SK-N-SH treated with all-trans-retinoic acid at 6 μM for 48 hours (cell line): ENCODE data around the gene PAK2.
"Not testable (repeated sequence)": the region's sequence is repeated elsewhere in the genome, so short reads cannot be mapped to it uniquely, and the experiment has no call there.

ENCODE experiments used
- ATAC-seq: fragments of 200-7000 bp; cut with Tn5 transposase; 3 replicates; pipeline ENCODE4 v1.9.1; 2020; ENCODE audit warnings: mild to moderate bottlenecking, moderate library complexity
- ARNTL ChIP-seq: fragments of 450-650 bp; formaldehyde crosslinking; IDR thresholded peaks from 2 replicates; pipeline ENCODE4 v1.5.0; 2020; ENCODE audit warnings: low read depth, mild to moderate bottlenecking, moderate library complexity, borderline replicate concordance
- BACH2 ChIP-seq: fragments of 250-450 bp; sonication (Bioruptor Pico); IDR thresholded peaks from 2 replicates; pipeline ENCODE4 v1.9.0; 2021; ENCODE audit warnings: mild to moderate bottlenecking, borderline replicate concordance
- CSDC2 ChIP-seq: fragments of 250-450 bp; sonication (Bioruptor Pico); IDR thresholded peaks from 2 replicates; pipeline ENCODE4 v1.5.0; 2020; ENCODE audit warnings: mild to moderate bottlenecking, moderate library complexity
- GLIS3 ChIP-seq: fragments of 250-450 bp; sonication (Bioruptor Pico); IDR thresholded peaks from 2 replicates; pipeline ENCODE4 v1.5.0; 2020; ENCODE audit warnings: mild to moderate bottlenecking, moderate library complexity
- ISL1 ChIP-seq: fragments of 250-450 bp; sonication (Bioruptor Pico); IDR thresholded peaks from 2 replicates; pipeline ENCODE4 v2.1.2; 2022; ENCODE audit warnings: mild to moderate bottlenecking, moderate library complexity
- OSR1 ChIP-seq: fragments of 250-450 bp; sonication (Bioruptor Pico); IDR thresholded peaks from 2 replicates; pipeline ENCODE4 v1.8.0; 2022; ENCODE audit warnings: moderate library complexity, mild to moderate bottlenecking, inconsistent platforms
- PATZ1 ChIP-seq: fragments of 250-450 bp; sonication (Bioruptor Pico); IDR thresholded peaks from 2 replicates; pipeline ENCODE4 v1.8.0; 2020; ENCODE audit warnings: mild to moderate bottlenecking, moderate library complexity, borderline replicate concordance
- PPARA ChIP-seq: fragments of 250-450 bp; sonication (Bioruptor Pico); IDR thresholded peaks from 2 replicates; pipeline ENCODE4 v1.5.0; 2020; ENCODE audit warnings: mild to moderate bottlenecking, borderline replicate concordance
- RARB ChIP-seq: fragments of 250-450 bp; sonication (Bioruptor Pico); IDR thresholded peaks from 2 replicates; pipeline ENCODE4 v1.8.0; 2021; ENCODE audit warnings: mild to moderate bottlenecking, moderate library complexity
- SNAI2 ChIP-seq: fragments of 250-450 bp; sonication (Bioruptor Pico); IDR thresholded peaks from 2 replicates; pipeline ENCODE4 v1.5.0; 2020; ENCODE audit warnings: mild to moderate bottlenecking, moderate library complexity
- TCF4 ChIP-seq: fragments of 250-450 bp; sonication (Bioruptor Pico); IDR thresholded peaks from 2 replicates; pipeline ENCODE4 v1.8.0; 2021; ENCODE audit warnings: mild to moderate bottlenecking, moderate library complexity, borderline replicate concordance
- TOX ChIP-seq: fragments of 250-450 bp; sonication (Bioruptor Pico); IDR thresholded peaks from 2 replicates; pipeline ENCODE4 v1.8.0; 2021; ENCODE audit warnings: mild to moderate bottlenecking, moderate library complexity, borderline replicate concordance
- ZFP30 ChIP-seq: fragments of 450-650 bp; formaldehyde crosslinking; IDR thresholded peaks from 2 replicates; pipeline ENCODE4 v1.5.0; 2022; ENCODE audit warnings: mild to moderate bottlenecking, moderate library complexity
- ZNF565 ChIP-seq: fragments of 450-650 bp; formaldehyde crosslinking; conservative IDR thresholded peaks from 2 replicates; pipeline ENCODE4 v1.5.0; 2020; ENCODE audit warnings: low read depth, mild to moderate bottlenecking, moderate library complexity
- ZNF70 ChIP-seq: fragments of 450-650 bp; formaldehyde crosslinking; IDR thresholded peaks from 2 replicates; pipeline ENCODE4 v1.5.0; 2020; ENCODE audit warnings: mild to moderate bottlenecking, moderate library complexity
- ZNF8 ChIP-seq: fragments of 450-650 bp; formaldehyde crosslinking; IDR thresholded peaks from 2 replicates; pipeline ENCODE4 v1.5.0; 2020; ENCODE audit warnings: mild to moderate bottlenecking, moderate library complexity
- TF ChIP-seq, protein P1 (sequence below): fragments of 250-450 bp; sonication (Bioruptor Pico); IDR thresholded peaks from 2 replicates; pipeline ENCODE4 v1.8.0; 2021; ENCODE audit warnings: low read depth, mild to moderate bottlenecking, moderate library complexity, borderline replicate concordance

Gene PAK2

DNA sequence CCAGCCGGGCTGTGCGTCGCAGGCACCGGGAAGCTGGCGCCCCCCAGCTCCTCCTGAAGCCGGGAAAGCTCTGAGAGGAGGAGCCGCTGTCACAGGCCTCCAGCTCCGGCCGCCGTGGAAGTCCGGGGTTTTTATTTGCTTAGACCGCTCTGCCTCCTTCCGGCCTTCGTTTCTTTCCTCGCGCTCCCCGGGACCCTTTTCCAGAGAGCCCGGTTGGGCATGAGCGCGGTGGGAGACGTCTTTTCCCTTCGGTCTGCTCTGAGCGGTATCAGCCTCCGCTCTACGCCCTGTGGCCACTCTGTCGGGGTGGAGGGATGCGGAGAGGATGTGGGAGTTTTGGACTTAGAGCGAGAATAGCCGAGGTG lies 128.6 kb downstream of the PAK2 start (continued):
- TF ChIP-seq BACH2 (CRISPR knock-in tag): no peak
- TF ChIP-seq ZNF565: no peak
- TF ChIP-seq ARNTL: no peak
- no peak for TF ChIP-seq GLIS3 (CRISPR knock-in tag)
- no peak for TF ChIP-seq TOX (CRISPR knock-in tag)
- TF ChIP-seq, protein P1, sequence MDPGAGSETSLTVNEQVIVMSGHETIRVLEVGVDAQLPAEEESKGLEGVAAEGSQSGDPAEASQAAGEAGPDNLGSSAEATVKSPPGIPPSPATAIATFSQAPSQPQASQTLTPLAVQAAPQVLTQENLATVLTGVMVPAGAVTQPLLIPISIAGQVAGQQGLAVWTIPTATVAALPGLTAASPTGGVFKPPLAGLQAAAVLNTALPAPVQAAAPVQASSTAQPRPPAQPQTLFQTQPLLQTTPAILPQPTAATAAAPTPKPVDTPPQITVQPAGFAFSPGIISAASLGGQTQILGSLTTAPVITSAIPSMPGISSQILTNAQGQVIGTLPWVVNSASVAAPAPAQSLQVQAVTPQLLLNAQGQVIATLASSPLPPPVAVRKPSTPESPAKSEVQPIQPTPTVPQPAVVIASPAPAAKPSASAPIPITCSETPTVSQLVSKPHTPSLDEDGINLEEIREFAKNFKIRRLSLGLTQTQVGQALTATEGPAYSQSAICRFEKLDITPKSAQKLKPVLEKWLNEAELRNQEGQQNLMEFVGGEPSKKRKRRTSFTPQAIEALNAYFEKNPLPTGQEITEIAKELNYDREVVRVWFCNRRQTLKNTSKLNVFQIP: no peak

DNA sequence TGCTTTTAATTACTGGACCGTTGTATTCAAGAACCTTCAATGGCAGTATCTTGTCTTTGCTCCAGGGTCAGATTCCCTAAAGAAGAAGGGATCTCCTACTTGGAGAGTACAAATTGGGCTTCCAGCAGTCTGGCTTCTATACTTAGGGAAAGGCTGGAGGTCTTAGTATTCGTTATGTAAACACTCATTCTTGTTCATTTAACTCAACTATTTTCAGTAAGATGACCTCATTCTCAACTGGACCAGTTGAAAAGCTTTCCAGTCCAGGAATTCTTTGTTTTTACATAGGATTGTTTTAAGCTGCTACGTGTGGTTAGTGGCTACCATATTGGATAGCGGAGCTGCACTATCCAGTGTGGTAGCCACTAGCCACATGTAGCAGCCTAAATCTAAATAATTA lies 132.7 kb downstream of the PAK2 start:
- TF ChIP-seq BACH2 (CRISPR knock-in tag): no peak
- TF ChIP-seq ZFP30 (CRISPR knock-in tag): no peak
- no peak for TF ChIP-seq OSR1 (CRISPR knock-in tag)
- TF ChIP-seq PPARA (CRISPR knock-in tag): no peak
- TF ChIP-seq CSDC2 (CRISPR knock-in tag): no peak
- no peak for TF ChIP-seq GLIS3 (CRISPR knock-in tag)
- TF ChIP-seq ZNF70 (CRISPR knock-in tag): no peak
- no peak for TF ChIP-seq PATZ1 (CRISPR knock-in tag)
- TF ChIP-seq ZNF8 (CRISPR knock-in tag): no peak
- no peak for TF ChIP-seq TOX (CRISPR knock-in tag)
- TF ChIP-seq RARB (CRISPR knock-in tag): no peak
- TF ChIP-seq, all 23 proteins: peak for 0
- ATAC-seq: no peak

- ATAC-seq: not testable (repeated sequence)
Measured at GRCh38 chr3:196874511-196875094, 134.9 kb downstream of the PAK2 start.

GRCh38 chr3:196875258-196875657 lies 135.6 kb downstream of the PAK2 start:
- ATAC-seq: no peak
- TF ChIP-seq SNAI2 (CRISPR knock-in tag) (no peak), ISL1 (CRISPR knock-in tag) (no peak), BACH2 (CRISPR knock-in tag) (no peak), TCF4 (no peak), ZFP30 (CRISPR knock-in tag) (no peak), PATZ1 (CRISPR knock-in tag) (no peak), RARB (CRISPR knock-in tag) (no peak), ARNTL (no peak), CSDC2 (CRISPR knock-in tag) (no peak)
